ENCODE measurements around the gene NAGLU. TPM values are rescaled to one million over a fixed set of nuclear protein-coding genes. Genes with fewer than 3 reads are reported as not detected.

Gene NAGLU
- total and polyA plus RNA-seq, 2 of the 13 experiments (the other 11 are each of a cell fraction or from before 2014, with no cell fraction given): 28.2 to 40.1 TPM

DNA sequence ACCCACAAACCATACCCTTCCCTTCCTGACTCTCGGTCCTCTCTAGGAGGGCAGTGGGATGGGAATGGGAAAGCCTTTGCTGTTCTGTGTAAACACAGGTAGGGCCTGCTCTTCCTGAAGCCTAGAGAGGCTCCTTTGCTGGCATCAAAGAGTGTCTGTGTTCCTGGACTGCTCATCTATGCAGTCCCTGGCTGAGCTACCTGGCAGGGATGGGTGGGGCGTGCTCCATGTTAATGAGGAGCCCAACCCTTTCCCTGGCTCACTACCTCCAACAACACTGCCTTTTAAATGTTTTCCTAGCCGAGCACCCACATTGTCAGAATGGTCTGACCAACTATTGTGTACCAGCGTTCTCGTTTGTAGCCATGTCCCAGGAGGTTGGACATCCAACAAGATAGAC is 26.6 kb upstream of the NAGLU start:
- intact Hi-C loops (cut with micrococcal nuclease; ENCODE audit: unreplicated experiment) (no loop called here), in situ Hi-C loops (cut with HindIII; ENCODE audit: extremely low pct_ligation_motif_present, low pct_unique_long_range_greater_than_20kb) (no loop called here)
- no peak overlapping the region for H2AFZ ChIP-seq (ENCODE audit: low read length)
- WGBS (ENCODE audit: low lambda C conversion rate): over 99% methylated on average over 5 of the region's 5 CpGs
- ChIA-PET POLR2A (no interaction called here), CTCF (ENCODE audit: low intra/inter-chr PET ratio, low total read pairs) (no interaction called here)
- no peak for ATAC-seq
- no peaks in the 10 kb centered on the region for H3K27me3 ChIP-seq (ENCODE audit: control insufficient read depth in 1 of 2, insufficient read depth in 2 of 2, low read length in 2 of 2)
- H4K20me1 ChIP-seq (ENCODE audit: insufficient read depth, low read length): no peaks in the 10 kb centered on the region
- no peak for DNase-seq (ENCODE audit: low spot score)
- no TSS peak for BruUV-seq (replicated peaks)
- FAIRE-seq: no peak
- peaks cover 36 to 60% of the 10 kb centered on the region in 2 experiments for H3K36me3 ChIP-seq (replicated peaks in 1 of 2; ENCODE audit: control insufficient read depth in 1 of 2, insufficient read depth in 2 of 2, low read length in 2 of 2)
- H3K79me2 ChIP-seq (ENCODE audit: insufficient read depth, low read length): no peaks in the 10 kb centered on the region
- no peaks in the 10 kb centered on the region for H3K9me3 ChIP-seq (ENCODE audit: low read length)
- H3K27ac ChIP-seq (ENCODE audit: extremely low read length, insufficient read depth, low read length): no peak overlapping the region
- no peak overlapping the region for H3K4me2 ChIP-seq (ENCODE audit: low read depth, low read length)
- H3K4me1 ChIP-seq (ENCODE audit: insufficient read depth, low read length): peaks cover 11% of the 10 kb centered on the region
- H3K9ac ChIP-seq (ENCODE audit: insufficient read depth, low read depth, low read length): no peak overlapping the region
- no peak overlapping the region for H3K4me3 ChIP-seq (replicated peaks in 1 of 3; ENCODE audit: insufficient read depth in 1 of 3, low read depth in 2 of 3, low read length in 3 of 3)
- TF ChIP-seq MAFG (CRISPR knock-in tag; IDR thresholded peaks at IDR 0.05): no peak
- no peak for TF ChIP-seq HNF4G (IDR thresholded peaks at IDR 0.05; ENCODE audit: borderline replicate concordance, low read depth, low read length)
- TF ChIP-seq HNF4G (CRISPR knock-in tag; IDR thresholded peaks at IDR 0.05; ENCODE audit: borderline replicate concordance, low read depth): no peak
- TF ChIP-seq, protein P1, sequence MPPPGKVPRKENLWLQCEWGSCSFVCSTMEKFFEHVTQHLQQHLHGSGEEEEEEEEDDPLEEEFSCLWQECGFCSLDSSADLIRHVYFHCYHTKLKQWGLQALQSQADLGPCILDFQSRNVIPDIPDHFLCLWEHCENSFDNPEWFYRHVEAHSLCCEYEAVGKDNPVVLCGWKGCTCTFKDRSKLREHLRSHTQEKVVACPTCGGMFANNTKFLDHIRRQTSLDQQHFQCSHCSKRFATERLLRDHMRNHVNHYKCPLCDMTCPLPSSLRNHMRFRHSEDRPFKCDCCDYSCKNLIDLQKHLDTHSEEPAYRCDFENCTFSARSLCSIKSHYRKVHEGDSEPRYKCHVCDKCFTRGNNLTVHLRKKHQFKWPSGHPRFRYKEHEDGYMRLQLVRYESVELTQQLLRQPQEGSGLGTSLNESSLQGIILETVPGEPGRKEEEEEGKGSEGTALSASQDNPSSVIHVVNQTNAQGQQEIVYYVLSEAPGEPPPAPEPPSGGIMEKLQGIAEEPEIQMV (CRISPR knock-in tag; IDR thresholded peaks at IDR 0.05; ENCODE audit: low read depth): no peak
- no peak for TF ChIP-seq ZFP37 (CRISPR knock-in tag; IDR thresholded peaks at IDR 0.05; ENCODE audit: borderline replicate concordance)
- TF ChIP-seq, protein P2, sequence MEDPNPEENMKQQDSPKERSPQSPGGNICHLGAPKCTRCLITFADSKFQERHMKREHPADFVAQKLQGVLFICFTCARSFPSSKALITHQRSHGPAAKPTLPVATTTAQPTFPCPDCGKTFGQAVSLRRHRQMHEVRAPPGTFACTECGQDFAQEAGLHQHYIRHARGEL (CRISPR knock-in tag; IDR thresholded peaks at IDR 0.05): no peak
- TF ChIP-seq, protein P3, sequence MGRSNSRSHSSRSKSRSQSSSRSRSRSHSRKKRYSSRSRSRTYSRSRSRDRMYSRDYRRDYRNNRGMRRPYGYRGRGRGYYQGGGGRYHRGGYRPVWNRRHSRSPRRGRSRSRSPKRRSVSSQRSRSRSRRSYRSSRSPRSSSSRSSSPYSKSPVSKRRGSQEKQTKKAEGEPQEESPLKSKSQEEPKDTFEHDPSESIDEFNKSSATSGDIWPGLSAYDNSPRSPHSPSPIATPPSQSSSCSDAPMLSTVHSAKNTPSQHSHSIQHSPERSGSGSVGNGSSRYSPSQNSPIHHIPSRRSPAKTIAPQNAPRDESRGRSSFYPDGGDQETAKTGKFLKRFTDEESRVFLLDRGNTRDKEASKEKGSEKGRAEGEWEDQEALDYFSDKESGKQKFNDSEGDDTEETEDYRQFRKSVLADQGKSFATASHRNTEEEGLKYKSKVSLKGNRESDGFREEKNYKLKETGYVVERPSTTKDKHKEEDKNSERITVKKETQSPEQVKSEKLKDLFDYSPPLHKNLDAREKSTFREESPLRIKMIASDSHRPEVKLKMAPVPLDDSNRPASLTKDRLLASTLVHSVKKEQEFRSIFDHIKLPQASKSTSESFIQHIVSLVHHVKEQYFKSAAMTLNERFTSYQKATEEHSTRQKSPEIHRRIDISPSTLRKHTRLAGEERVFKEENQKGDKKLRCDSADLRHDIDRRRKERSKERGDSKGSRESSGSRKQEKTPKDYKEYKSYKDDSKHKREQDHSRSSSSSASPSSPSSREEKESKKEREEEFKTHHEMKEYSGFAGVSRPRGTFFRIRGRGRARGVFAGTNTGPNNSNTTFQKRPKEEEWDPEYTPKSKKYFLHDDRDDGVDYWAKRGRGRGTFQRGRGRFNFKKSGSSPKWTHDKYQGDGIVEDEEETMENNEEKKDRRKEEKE (IDR thresholded peaks at IDR 0.05): no peak
- no peak for TF ChIP-seq MBD4 (IDR thresholded peaks at IDR 0.05; ENCODE audit: borderline replicate concordance, low read length)
- TF ChIP-seq, protein P4, sequence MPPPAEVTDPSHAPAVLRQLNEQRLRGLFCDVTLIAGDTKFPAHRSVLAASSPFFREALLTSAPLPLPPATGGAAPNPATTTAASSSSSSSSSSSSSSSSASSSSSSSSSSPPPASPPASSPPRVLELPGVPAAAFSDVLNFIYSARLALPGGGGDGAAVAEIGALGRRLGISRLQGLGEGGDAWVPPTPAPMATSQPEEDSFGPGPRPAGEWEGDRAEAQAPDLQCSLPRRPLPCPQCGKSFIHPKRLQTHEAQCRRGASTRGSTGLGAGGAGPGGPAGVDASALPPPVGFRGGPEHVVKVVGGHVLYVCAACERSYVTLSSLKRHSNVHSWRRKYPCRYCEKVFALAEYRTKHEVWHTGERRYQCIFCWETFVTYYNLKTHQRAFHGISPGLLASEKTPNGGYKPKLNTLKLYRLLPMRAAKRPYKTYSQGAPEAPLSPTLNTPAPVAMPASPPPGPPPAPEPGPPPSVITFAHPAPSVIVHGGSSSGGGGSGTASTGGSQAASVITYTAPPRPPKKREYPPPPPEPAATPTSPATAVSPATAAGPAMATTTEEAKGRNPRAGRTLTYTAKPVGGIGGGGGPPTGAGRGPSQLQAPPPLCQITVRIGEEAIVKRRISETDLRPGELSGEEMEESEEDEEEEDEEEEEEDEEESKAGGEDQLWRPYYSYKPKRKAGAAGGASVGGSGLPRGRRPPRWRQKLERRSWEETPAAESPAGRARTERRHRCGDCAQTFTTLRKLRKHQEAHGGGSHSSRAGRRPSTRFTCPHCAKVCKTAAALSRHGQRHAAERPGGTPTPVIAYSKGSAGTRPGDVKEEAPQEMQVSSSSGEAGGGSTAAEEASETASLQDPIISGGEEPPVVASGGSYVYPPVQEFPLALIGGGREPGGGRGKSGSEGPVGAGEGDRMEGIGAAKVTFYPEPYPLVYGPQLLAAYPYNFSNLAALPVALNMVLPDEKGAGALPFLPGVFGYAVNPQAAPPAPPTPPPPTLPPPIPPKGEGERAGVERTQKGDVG (CRISPR knock-in tag; IDR thresholded peaks at IDR 0.05; ENCODE audit: borderline replicate concordance): no peak
- TF ChIP-seq PHF5A (CRISPR knock-in tag; IDR thresholded peaks at IDR 0.05; ENCODE audit: low read depth, unreplicated experiment): no peak
- no peak for TF ChIP-seq ZNF335 (CRISPR knock-in tag; IDR thresholded peaks at IDR 0.05)
- TF ChIP-seq ZNF598 (CRISPR knock-in tag; IDR thresholded peaks at IDR 0.05; ENCODE audit: borderline replicate concordance): no peak
- TF ChIP-seq ZNF251 (CRISPR knock-in tag; IDR thresholded peaks at IDR 0.05): no peak
- TF ChIP-seq POLR2AphosphoS2 (IDR thresholded peaks at IDR 0.05; ENCODE audit: low read depth, low read length): no peak
- no peak for TF ChIP-seq HES4 (CRISPR knock-in tag; IDR thresholded peaks at IDR 0.05; ENCODE audit: borderline replicate concordance)

All from HepG2 (cell line).